Measurements from ENCODE around the gene SLC6A11.

The SLC6A11 gene

GRCh38 chr3:10792208-10792607 is 23.8 kb upstream of the SLC6A11 start:
- TF ChIP-seq, protein P1, sequence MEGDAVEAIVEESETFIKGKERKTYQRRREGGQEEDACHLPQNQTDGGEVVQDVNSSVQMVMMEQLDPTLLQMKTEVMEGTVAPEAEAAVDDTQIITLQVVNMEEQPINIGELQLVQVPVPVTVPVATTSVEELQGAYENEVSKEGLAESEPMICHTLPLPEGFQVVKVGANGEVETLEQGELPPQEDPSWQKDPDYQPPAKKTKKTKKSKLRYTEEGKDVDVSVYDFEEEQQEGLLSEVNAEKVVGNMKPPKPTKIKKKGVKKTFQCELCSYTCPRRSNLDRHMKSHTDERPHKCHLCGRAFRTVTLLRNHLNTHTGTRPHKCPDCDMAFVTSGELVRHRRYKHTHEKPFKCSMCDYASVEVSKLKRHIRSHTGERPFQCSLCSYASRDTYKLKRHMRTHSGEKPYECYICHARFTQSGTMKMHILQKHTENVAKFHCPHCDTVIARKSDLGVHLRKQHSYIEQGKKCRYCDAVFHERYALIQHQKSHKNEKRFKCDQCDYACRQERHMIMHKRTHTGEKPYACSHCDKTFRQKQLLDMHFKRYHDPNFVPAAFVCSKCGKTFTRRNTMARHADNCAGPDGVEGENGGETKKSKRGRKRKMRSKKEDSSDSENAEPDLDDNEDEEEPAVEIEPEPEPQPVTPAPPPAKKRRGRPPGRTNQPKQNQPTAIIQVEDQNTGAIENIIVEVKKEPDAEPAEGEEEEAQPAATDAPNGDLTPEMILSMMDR (IDR thresholded peaks at IDR 0.05; ENCODE audit: borderline replicate concordance, insufficient read depth, low read depth, low read length): no peak
- H3K4me3 ChIP-seq (ENCODE audit: low read depth, low read length): no peak overlapping the region

- H3K4me3 ChIP-seq (ENCODE audit: low read depth, low read length): no peak overlapping the region
- TF ChIP-seq, protein P1 (IDR thresholded peaks at IDR 0.05; ENCODE audit: borderline replicate concordance, insufficient read depth, low read depth, low read length): no peak
Observed at GRCh38 chr3:10798600-10799367, 17.2 kb upstream of the SLC6A11 start.

GRCh38 chr3:10804183-10804648 is 11.8 kb upstream of the SLC6A11 start:
- TF ChIP-seq, protein P1 (IDR thresholded peaks at IDR 0.05; ENCODE audit: borderline replicate concordance, insufficient read depth, low read depth, low read length): no peak
- no peak overlapping the region for H3K4me3 ChIP-seq (ENCODE audit: low read depth, low read length)

DNA sequence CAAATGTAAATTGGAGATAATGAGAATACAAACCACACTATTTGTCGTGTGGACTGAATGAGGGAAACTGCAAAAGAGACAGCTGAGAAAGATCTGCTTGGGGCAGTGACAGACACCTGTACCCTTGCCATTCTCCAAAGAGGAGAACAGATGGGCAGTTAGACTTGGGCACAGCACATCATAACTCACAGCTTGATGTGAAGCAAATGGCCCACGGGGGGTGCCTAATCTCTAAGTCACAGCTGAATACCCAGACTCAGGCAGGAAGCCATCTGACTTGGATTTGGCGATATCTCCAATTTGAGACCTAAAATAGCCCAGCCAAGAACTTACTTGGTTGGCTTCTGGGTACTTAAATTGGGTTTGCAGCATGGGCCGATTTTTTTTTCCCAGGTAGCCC is 10.0 kb upstream of the SLC6A11 start:
- TF ChIP-seq, protein P1 (IDR thresholded peaks at IDR 0.05; ENCODE audit: borderline replicate concordance, insufficient read depth, low read depth, low read length): no peak
- H3K4me3 ChIP-seq (ENCODE audit: low read depth, low read length): no peak overlapping the region

- H3K4me3 ChIP-seq (ENCODE audit: low read depth, low read length): no peak overlapping the region
- TF ChIP-seq, protein P1 (IDR thresholded peaks at IDR 0.05; ENCODE audit: borderline replicate concordance, insufficient read depth, low read depth, low read length): no peak
Observed at GRCh38 chr3:10808130-10808735, 7.8 kb upstream of the SLC6A11 start.

DNA sequence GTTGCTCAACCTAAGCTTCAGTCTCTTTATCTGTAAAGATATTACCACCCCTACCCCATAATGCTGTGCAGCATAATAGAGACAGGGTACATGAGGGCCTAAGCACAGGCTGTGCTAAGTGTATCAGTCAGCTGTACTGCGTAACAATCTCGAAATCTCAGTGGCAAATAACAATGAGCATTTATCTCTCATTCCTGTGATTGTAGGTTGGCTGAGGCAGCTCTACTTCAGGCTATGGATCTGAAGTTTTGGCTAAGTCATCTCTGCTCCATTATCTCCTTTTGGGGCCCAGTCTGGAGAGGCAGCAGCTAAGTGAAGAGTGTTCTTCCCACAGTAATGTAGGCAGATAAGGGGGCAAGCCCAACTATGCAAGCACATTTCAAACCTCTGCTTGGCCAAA is 7.1 kb upstream of the SLC6A11 start:
- no peak overlapping the region for H3K4me3 ChIP-seq (ENCODE audit: low read depth, low read length)
- TF ChIP-seq, protein P1 (IDR thresholded peaks at IDR 0.05; ENCODE audit: borderline replicate concordance, insufficient read depth, low read depth, low read length): no peak

DNA sequence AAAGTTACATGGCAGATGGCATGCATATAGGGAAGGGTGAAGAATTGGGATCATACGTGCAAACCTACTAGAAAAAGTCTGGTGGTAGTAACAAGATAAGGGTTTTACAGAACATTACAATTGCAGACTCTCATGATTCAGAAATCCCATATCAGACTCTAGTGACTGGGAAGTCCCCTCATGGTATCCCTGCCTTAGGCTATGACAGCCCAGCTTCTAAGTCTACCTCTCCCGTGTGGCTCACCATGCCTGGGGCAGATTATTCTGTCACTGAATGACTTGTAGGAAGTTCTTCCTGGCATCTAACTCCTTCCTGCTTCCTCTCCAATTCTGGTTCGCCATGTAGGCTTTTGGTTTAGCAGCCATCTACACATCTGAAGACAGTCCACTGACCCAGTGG is 5.7 kb upstream of the SLC6A11 start:
- no peak overlapping the region for H3K4me3 ChIP-seq (ENCODE audit: low read depth, low read length)
- TF ChIP-seq, protein P1 (IDR thresholded peaks at IDR 0.05; ENCODE audit: borderline replicate concordance, insufficient read depth, low read depth, low read length): no peak
